ENCODE measurements around the gene BACE2. TPM values are rescaled to one million over a fixed set of nuclear protein-coding genes. Genes with fewer than 3 reads are reported as not detected.

BACE2 gene
- polyA plus RNA-seq, 1 donor from 2014 or later: 0.32 TPM

DNA sequence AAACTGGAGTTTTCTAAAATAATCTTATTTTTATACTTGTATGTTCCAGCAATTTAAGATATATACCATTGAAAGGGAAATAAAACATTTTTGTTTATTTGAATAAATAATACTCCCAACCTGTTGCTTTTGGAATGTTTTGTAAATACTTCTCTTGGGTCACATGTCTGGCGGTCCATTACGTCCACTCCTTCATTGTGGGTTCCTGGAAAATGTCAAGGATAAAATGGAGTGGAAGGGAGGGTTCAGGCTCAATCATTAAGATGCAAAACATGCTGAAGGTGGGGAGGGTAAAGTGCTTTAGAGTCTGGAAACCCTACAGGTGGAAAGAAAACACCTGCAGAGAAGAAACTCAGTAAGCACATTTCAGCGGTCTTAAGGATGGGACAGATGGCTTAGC, 114.5 kb downstream of the BACE2 start:
- H3F3A ChIP-seq (ENCODE audit: insufficient read depth, low read length, poor library complexity, severe bottlenecking): no peaks in the 10 kb centered on the region
- no peak overlapping the region for H3K27ac ChIP-seq (ENCODE audit: low read length)
- no peaks in the 10 kb centered on the region for H3K9me3 ChIP-seq (ENCODE audit: low read length)
- no peaks in the 10 kb centered on the region for H3K9me2 ChIP-seq (ENCODE audit: insufficient read depth, low read length)
- no peaks in the 10 kb centered on the region for H4K20me1 ChIP-seq (ENCODE audit: insufficient read depth)
- H3K4me3 ChIP-seq (ENCODE audit: low read length): no peak overlapping the region
- H3K27me3 ChIP-seq (ENCODE audit: insufficient read depth, low read depth, low read length): no peaks in the 10 kb centered on the region
- no peaks in the 10 kb centered on the region for H3K36me3 ChIP-seq (ENCODE audit: insufficient read depth, low read length)
- no peak overlapping the region for H2AFZ ChIP-seq (ENCODE audit: low read depth, low read length)
- H3K4me2 ChIP-seq (ENCODE audit: low read length): no peak overlapping the region
- TF ChIP-seq EP300 (conservative IDR thresholded peaks at IDR 0.05; ENCODE audit: poor library complexity, severe bottlenecking) (no peak), MXI1 (conservative IDR thresholded peaks at IDR 0.05; ENCODE audit: poor library complexity, severe bottlenecking) (no peak), SMC3 (conservative IDR thresholded peaks at IDR 0.05; ENCODE audit: poor library complexity) (no peak), TAF1 (IDR thresholded peaks at IDR 0.05; ENCODE audit: low read depth) (no peak), EZH2 (IDR thresholded peaks at IDR 0.05; ENCODE audit: borderline replicate concordance, insufficient read depth, low read length, poor library complexity, severe bottlenecking) (no peak), RAD21 (conservative IDR thresholded peaks at IDR 0.05) (no peak), REST (IDR thresholded peaks at IDR 0.05; ENCODE audit: borderline replicate concordance) (no peak), POLR2AphosphoS5 (IDR thresholded peaks at IDR 0.05) (no peak)
- TF ChIP-seq, protein P1, sequence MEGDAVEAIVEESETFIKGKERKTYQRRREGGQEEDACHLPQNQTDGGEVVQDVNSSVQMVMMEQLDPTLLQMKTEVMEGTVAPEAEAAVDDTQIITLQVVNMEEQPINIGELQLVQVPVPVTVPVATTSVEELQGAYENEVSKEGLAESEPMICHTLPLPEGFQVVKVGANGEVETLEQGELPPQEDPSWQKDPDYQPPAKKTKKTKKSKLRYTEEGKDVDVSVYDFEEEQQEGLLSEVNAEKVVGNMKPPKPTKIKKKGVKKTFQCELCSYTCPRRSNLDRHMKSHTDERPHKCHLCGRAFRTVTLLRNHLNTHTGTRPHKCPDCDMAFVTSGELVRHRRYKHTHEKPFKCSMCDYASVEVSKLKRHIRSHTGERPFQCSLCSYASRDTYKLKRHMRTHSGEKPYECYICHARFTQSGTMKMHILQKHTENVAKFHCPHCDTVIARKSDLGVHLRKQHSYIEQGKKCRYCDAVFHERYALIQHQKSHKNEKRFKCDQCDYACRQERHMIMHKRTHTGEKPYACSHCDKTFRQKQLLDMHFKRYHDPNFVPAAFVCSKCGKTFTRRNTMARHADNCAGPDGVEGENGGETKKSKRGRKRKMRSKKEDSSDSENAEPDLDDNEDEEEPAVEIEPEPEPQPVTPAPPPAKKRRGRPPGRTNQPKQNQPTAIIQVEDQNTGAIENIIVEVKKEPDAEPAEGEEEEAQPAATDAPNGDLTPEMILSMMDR (IDR thresholded peaks at IDR 0.05; ENCODE audit: poor library complexity, severe bottlenecking): no peak
- H3K9ac ChIP-seq (ENCODE audit: low read length): no peak overlapping the region
- no peaks in the 10 kb centered on the region for H3K79me2 ChIP-seq (replicated peaks; ENCODE audit: insufficient read depth, low read length)

DNA sequence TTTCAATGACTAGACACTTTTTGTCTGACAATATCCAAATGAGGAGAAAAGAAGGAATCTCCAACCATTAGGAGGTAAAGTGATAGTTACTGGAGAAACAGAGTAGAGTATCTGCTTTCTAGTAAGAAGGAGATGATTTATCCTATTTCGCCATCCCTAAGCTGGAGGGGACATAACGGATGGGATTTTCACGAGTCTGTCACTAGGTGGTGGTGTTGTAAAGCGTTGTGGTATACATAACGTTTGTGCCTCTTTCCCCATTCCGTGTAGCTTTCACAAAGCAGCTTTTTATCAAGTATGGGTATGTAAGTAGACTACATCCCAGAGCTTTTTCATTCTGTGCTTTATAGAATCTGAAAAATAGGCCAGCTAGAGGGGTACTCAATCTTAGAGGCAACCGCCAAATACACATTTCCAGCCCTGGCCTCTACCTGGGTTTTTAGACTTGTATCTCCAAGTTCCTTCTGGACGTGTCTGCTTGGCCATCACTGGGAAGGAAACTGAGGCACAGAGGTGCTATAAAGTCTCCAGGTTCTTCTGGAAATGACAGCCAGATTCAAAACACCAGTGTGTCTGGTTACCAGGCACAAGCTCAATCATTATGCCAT, 115.4 kb downstream of the BACE2 start:
- H3K4me2 ChIP-seq (ENCODE audit: low read length): no peak overlapping the region
- no peaks in the 10 kb centered on the region for H3F3A ChIP-seq (ENCODE audit: insufficient read depth, low read length, poor library complexity, severe bottlenecking)
- H2AFZ ChIP-seq (ENCODE audit: low read depth, low read length): no peak overlapping the region
- no peak overlapping the region for H3K9ac ChIP-seq (ENCODE audit: low read length)
- H3K79me2 ChIP-seq (replicated peaks; ENCODE audit: insufficient read depth, low read length): no peaks in the 10 kb centered on the region
- no peak overlapping the region for H3K27ac ChIP-seq (ENCODE audit: low read length)
- H3K4me3 ChIP-seq (ENCODE audit: low read length): no peak overlapping the region
- H4K20me1 ChIP-seq (ENCODE audit: insufficient read depth): no peaks in the 10 kb centered on the region
- no peaks in the 10 kb centered on the region for H3K27me3 ChIP-seq (ENCODE audit: insufficient read depth, low read depth, low read length)
- H3K9me2 ChIP-seq (ENCODE audit: insufficient read depth, low read length): no peaks in the 10 kb centered on the region
- TF ChIP-seq MXI1 (conservative IDR thresholded peaks at IDR 0.05; ENCODE audit: poor library complexity, severe bottlenecking) (no peak), SMC3 (conservative IDR thresholded peaks at IDR 0.05; ENCODE audit: poor library complexity) (peak; percentile 94), RAD21 (conservative IDR thresholded peaks at IDR 0.05) (peak; percentile 98)
- TF ChIP-seq, protein P1 (IDR thresholded peaks at IDR 0.05; ENCODE audit: poor library complexity, severe bottlenecking): peak; percentile 94
- no peaks in the 10 kb centered on the region for H3K9me3 ChIP-seq (ENCODE audit: low read length)
- no peaks in the 10 kb centered on the region for H3K36me3 ChIP-seq (ENCODE audit: insufficient read depth, low read length)
